Breast epithelium (tissue), 4 donors: ENCODE results near the gene CREB3L2. TPM values are rescaled to one million over a fixed set of nuclear protein-coding genes. Genes with fewer than 3 reads are reported as not detected.
"Not testable (repeated sequence)": the region's sequence is repeated elsewhere in the genome, so short reads cannot be mapped to it uniquely, and the experiment has no call there.

Experiments
- DNase-seq, 2 donors: peaks; one replicate each; pipeline ENCODE4 v3.0.0-alpha.2; 2019; ENCODE audit warnings: low spot score in 2 of 2
- H3K27ac ChIP-seq, 2 donors: fragments of 200-600 bp; sonication (generic) in 1 of 2; one replicate each; pipeline ENCODE4 v1.5.1; 2016 to 2019; ENCODE audit warnings: mild to moderate bottlenecking in 1 of 2
- H3K27me3 ChIP-seq, 2 donors: fragments of 200-600 bp; sonication (generic) in 1 of 2; one replicate each; pipeline versions ENCODE4 v1.5.1 to v1.6.0; 2017 to 2019; ENCODE audit warnings: control low read depth in 1 of 2, mild to moderate bottlenecking in 1 of 2
- H3K36me3 ChIP-seq: fragments of 200-600 bp; one replicate; pipeline ENCODE4 v1.5.1; 2019
- H3K4me1 ChIP-seq, 2 donors: fragments of 200-600 bp; sonication (generic); one replicate each; pipeline ENCODE4 v1.5.1; 2016 to 2019; ENCODE audit warnings: control low read depth in 1 of 2
- H3K4me3 ChIP-seq, 3 donors: fragments of 200-600 bp; sonication (generic); 1 replicate in 2 of 3; 2 replicates in 1 of 3; pipeline ENCODE4 v1.5.1; 2016 to 2019; ENCODE audit warnings: mild to moderate bottlenecking in 3 of 3, moderate library complexity in 2 of 3
- H3K9me3 ChIP-seq, 2 donors: fragments of 200-600 bp; sonication (generic) in 1 of 2; one replicate each; pipeline ENCODE4 v1.5.1; 2016 to 2019; ENCODE audit warnings: control low read depth in 1 of 2
- POLR2A ChIP-seq: fragments of 450-650 bp; IDR thresholded peaks from one replicate; pipeline ENCODE4 v1.6.1; 2016; ENCODE audit warnings: antibody characterized with exemption, mild to moderate bottlenecking, moderate library complexity
- POLR2AphosphoS5 ChIP-seq, 3 donors: sonication (generic); formaldehyde crosslinking; IDR thresholded peaks; one replicate each; pipeline ENCODE4 v1.6.1; 2017; ENCODE audit warnings: antibody characterized with exemption in 3 of 3
- intact Hi-C: fragments of 100-400 bp; cut with DNase I; formaldehyde crosslinking; loops from one replicate; pipeline ENCODE4 v1.15.1; 2023; ENCODE audit warnings: low total_unique reads
- total RNA-seq, 3 donors: library from RNA; depleted of rRNA; stranded (reverse); fragments of >200 nt; gene quantifications; one replicate each; pipeline ENCODE4 v1.1.0, GENCODE V29; 2016
- TF ChIP-seq, protein P1 (sequence below), 3 donors: fragments of 450-650 bp; IDR thresholded peaks; one replicate each; pipeline ENCODE4 v1.5.1; 2016 to 2017; ENCODE audit warnings: antibody characterized with exemption in 3 of 3, mild to moderate bottlenecking in 3 of 3, moderate library complexity in 3 of 3

Gene CREB3L2, protein sequence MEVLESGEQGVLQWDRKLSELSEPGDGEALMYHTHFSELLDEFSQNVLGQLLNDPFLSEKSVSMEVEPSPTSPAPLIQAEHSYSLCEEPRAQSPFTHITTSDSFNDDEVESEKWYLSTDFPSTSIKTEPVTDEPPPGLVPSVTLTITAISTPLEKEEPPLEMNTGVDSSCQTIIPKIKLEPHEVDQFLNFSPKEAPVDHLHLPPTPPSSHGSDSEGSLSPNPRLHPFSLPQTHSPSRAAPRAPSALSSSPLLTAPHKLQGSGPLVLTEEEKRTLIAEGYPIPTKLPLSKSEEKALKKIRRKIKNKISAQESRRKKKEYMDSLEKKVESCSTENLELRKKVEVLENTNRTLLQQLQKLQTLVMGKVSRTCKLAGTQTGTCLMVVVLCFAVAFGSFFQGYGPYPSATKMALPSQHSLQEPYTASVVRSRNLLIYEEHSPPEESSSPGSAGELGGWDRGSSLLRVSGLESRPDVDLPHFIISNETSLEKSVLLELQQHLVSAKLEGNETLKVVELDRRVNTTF
- 10 to 100 TPM; 23.0 to 46.5 (median 40.5) TPM for total RNA-seq

DNA sequence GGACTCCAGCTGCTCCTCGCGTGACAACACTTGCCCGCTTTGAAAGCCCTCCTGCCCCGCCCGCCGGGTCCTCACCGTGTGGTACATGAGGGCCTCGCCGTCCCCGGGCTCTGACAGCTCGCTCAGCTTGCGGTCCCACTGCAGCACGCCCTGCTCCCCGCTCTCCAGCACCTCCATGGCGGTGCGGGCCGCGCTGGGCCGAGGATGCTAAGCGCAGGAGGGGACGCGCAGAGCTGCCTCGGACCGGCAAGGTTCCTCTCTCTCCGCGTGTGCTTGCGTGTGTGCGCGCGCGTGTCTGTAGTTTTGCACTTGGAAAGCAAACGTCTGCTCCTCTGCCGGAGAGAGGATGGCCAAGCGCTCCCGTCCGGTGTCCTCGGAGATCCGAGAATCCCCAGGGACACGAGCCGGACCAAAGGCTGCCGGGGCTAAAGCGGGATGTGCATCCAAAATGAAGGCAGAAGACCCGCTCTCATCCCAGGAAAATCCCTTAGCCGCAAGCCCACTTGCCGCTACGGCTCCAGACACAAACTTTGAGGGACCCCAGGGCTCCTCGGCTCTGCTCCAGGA is at the start of gene CREB3L2:
Gene CREB3L2, minus strand, starts transcription at position 558 of the 567 bp plus-strand sequence. Its CDS starts 381 bp downstream, at position 177.
- Histone ChIP-seq H3K36me3 (no peaks in the 10 kb centered on the region), H3K9me3 (no peaks in the 10 kb centered on the region), H3K27ac (peak within 1 kb of the TSS; percentile 96), H3K4me1 (peaks cover 0 to 3% of the 10 kb centered on the region in 2 donors), H3K4me3 (peak within 1 kb of the TSS; percentile 80 to 97 (median 91)), H3K27me3 (no peaks in the 10 kb centered on the region)
- intact Hi-C loops, result loop anchor here (1.0 to 5.0 kb wide), 2 partner anchors 48 to 1341 kb away; partner anchors contain the start of gene FMC1
- peak; percentile 54 to 57 for DNase-seq
- TF ChIP-seq POLR2AphosphoS5 (IDR thresholded peaks at IDR 0.05), result peak in 2 of 3 donors; percentile 64 to 78
- peak; percentile 13 for TF ChIP-seq POLR2A
- TF ChIP-seq, protein P1, sequence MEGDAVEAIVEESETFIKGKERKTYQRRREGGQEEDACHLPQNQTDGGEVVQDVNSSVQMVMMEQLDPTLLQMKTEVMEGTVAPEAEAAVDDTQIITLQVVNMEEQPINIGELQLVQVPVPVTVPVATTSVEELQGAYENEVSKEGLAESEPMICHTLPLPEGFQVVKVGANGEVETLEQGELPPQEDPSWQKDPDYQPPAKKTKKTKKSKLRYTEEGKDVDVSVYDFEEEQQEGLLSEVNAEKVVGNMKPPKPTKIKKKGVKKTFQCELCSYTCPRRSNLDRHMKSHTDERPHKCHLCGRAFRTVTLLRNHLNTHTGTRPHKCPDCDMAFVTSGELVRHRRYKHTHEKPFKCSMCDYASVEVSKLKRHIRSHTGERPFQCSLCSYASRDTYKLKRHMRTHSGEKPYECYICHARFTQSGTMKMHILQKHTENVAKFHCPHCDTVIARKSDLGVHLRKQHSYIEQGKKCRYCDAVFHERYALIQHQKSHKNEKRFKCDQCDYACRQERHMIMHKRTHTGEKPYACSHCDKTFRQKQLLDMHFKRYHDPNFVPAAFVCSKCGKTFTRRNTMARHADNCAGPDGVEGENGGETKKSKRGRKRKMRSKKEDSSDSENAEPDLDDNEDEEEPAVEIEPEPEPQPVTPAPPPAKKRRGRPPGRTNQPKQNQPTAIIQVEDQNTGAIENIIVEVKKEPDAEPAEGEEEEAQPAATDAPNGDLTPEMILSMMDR (IDR thresholded peaks at IDR 0.05), result no peak

DNA sequence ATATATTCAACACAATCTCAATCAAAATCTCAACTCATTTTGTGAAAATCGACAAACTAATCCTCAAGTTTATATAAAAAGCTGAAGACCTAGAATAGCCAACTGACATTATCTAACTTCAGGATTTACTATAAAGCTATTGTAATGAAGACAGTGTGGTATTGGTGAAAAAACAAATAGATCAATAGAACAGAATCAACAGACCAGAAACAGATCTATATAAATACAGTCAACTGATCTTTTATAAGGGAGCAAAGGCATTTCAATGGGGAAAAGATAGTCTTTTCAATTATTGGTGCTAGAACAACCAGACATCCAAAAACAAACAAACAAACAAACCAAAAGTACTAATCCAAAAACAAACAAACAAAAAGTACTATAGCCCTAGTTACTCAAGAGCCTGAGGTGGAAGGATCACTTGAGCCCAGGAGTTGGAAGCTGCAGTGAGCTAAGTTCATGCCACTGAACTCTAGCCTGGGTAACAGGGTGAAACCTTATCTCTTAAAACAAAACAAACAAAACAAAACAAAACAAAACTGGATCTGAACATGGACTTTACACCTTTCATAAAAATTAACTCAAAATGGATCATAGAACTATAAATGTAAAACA is 47.7 kb upstream of the CREB3L2 start:
- H3K27ac ChIP-seq, result no peak overlapping the region
- H3K27me3 ChIP-seq, result no peaks in the 10 kb centered on the region
- H3K4me3 ChIP-seq, result no peak overlapping the region
- no peaks in the 10 kb centered on the region for H3K4me1 ChIP-seq
- no peak for DNase-seq
- no peaks in the 10 kb centered on the region for H3K9me3 ChIP-seq
- TF ChIP-seq, protein P1 (IDR thresholded peaks at IDR 0.05), result no peak
- TF ChIP-seq POLR2AphosphoS5 (IDR thresholded peaks at IDR 0.05), result no peak
- intact Hi-C loops, result no loop called here
- no peaks in the 10 kb centered on the region for H3K36me3 ChIP-seq

DNA sequence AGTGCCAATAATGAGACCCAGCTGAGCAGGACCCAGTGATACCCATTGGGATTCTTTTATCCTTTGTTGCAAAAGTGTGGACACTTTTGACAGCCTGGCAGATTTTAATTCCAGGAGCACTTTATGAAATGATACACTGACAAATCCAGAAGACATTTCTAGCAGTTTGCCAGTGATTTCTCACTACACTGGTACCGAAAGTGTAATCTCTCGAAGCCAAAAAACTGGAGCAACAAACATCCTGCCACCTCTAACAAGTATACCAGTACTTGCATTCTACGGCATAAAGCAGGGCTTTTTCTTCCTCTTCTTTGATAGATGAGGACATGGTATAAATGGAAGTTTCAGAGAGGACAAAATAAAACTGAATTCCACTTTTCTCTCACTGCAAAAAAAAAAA is 46.0 kb upstream of the CREB3L2 start:
- DNase-seq, result no peak
- no peak for TF ChIP-seq POLR2AphosphoS5 (IDR thresholded peaks at IDR 0.05)
- TF ChIP-seq POLR2A, result no peak
- TF ChIP-seq, protein P1 (IDR thresholded peaks at IDR 0.05), result no peak
- no peaks in the 10 kb centered on the region for H3K36me3 ChIP-seq

DNA sequence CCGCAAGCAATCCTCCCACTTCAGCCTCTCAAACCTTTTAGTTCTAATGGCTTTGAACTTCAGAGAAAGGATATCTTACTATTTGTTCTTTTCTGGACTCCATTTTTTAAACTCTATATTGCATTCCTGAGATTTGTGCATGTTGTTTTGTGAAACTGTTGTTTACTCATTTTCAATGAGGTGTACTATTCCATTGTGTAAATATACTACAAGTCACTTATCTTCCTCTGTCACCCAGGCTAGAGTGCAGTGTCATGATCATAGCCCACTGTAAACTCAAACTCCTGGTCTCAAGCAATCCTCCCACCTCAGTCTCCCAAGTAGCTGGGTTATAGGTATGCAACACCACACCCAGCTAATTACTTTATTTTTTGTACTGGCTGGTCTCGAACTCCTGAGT is 43.0 kb upstream of the CREB3L2 start:
- intact Hi-C loops, result no loop called here
- no peak overlapping the region for H3K27ac ChIP-seq
- no peaks in the 10 kb centered on the region for H3K27me3 ChIP-seq
- TF ChIP-seq, protein P1 (IDR thresholded peaks at IDR 0.05), result no peak
- no peak for TF ChIP-seq POLR2AphosphoS5 (IDR thresholded peaks at IDR 0.05)
- no peak for TF ChIP-seq POLR2A
- no peaks in the 10 kb centered on the region for H3K9me3 ChIP-seq
- no peaks in the 10 kb centered on the region for H3K36me3 ChIP-seq
- no peaks in the 10 kb centered on the region for H3K4me1 ChIP-seq
- no peak for DNase-seq
- H3K4me3 ChIP-seq, result no peak overlapping the region

More for the DNA sequence above, 46.0 kb upstream of the CREB3L2 start:
- Histone ChIP-seq H3K27me3 (no peaks in the 10 kb centered on the region), H3K9me3 (no peaks in the 10 kb centered on the region), H3K4me1 (no peaks in the 10 kb centered on the region), H3K4me3 (no peak overlapping the region), H3K27ac (no peak overlapping the region)
- intact Hi-C loops, result no loop called here

DNA sequence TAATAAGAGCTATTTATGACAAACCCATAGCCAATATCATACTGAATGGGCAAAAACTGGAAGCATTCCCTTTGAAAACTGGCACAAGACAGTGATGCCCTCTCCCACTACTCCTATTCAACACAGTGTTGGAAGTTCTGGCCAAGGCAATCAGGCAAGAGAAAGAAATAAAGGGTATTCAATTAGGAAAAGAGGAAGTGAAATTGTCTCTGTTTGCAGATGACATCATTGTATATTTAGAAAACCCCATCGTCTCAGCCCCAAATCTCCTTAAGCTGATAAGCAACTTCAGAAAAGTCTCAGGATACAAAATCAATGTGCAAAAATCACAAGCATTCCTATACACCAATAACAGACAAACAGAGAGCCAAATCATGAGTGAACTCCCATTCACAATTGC is 38.2 kb upstream of the CREB3L2 start:
- H3K36me3 ChIP-seq, H3K4me3 ChIP-seq, H3K4me1 ChIP-seq, H3K9me3 ChIP-seq, H3K27me3 ChIP-seq, intact Hi-C loops, DNase-seq, H3K27ac ChIP-seq: not testable (repeated sequence)
